HG02840 (cell line): ENCODE measurements around the gene LRP10.
A peak's percentile ranks its signal among the peaks of the same experiment; 100 is the strongest.
"Not testable (repeated sequence)": the region's sequence is repeated elsewhere in the genome, so short reads cannot be mapped to it uniquely, and the experiment has no call there.

Source experiments
- ATAC-seq: cut with Tn5 transposase; IDR thresholded peaks from one replicate; pipeline ENCODE4 v1.9.1; 2021; ENCODE audit warnings: mild to moderate bottlenecking, moderate library complexity, moderate number of reproducible peaks; ENCODE audit not compliant: unreplicated experiment, low FRiP score

LRP10 gene

GRCh38 chr14:22860377-22860776, 11.2 kb upstream of the LRP10 start:
- not testable (repeated sequence) for ATAC-seq

DNA sequence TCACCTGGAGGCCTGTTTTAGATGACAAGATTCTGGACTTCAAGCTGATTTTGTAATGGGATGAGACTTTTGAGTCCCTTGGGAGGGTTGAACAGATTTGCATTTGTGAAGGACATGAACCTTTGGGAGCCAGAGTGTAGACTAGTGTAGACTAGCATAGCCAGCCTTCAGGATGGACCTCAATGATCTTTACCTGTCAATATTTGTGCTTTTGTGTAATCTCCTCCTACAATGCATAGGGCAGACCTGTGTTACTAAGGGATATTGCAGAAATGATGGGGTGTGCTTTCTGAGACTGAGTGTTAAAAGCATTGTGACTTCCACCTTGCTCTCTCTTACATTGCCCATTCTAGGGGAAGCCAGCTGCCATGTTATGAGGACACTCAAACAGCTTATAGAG, 9.9 kb upstream of the LRP10 start:
- ATAC-seq: no peak

GRCh38 chr14:22864979-22865378, 6.6 kb upstream of the LRP10 start:
- ATAC-seq: no peak

- no peak for ATAC-seq
Observed at GRCh38 chr14:22865424-22866405, 5.8 kb upstream of the LRP10 start.

- ATAC-seq: no peak
Observed at GRCh38 chr14:22866874-22867273, 4.7 kb upstream of the LRP10 start.

GRCh38 chr14:22870811-22871223, 723 bp upstream of the LRP10 start:
- ATAC-seq: peak; percentile 27

GRCh38 chr14:22872033-22872832, 693 bp downstream of the LRP10 start:
- ATAC-seq: peak; percentile 30

GRCh38 chr14:22872833-22873520, 1.4 kb downstream of the LRP10 start:
- ATAC-seq: no peak

DNA sequence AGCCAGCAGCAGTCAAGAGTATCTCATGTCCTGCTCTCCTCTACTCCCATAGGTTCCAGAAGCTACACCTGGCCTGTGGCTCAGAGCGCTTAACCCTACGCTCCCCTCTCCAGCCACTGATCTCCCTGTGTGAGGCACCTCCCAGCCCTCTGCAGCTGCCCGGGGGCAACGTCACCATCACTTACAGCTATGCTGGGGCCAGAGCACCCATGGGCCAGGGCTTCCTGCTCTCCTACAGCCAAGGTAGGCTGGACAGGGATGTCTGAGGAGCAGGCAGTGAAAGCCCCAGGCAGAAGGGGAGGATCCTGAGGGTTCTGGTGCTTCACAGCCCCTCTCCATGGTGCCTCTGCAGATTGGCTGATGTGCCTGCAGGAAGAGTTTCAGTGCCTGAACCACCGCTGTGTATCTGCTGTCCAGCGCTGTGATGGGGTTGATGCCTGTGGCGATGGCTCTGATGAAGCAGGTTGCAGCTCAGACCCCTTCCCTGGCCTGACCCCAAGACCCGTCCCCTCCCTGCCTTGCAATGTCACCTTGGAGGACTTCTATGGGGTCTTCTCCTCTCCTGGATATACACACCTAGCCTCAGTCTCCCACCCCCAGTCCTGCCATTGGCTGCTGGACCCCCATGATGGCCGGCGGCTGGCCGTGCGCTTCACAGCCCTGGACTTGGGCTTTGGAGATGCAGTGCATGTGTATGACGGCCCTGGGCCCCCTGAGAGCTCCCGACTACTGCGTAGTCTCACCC, 3.6 kb downstream of the LRP10 start:
- no peak for ATAC-seq

GRCh38 chr14:22875748-22876319, 4.3 kb downstream of the LRP10 start:
- no peak for ATAC-seq

DNA sequence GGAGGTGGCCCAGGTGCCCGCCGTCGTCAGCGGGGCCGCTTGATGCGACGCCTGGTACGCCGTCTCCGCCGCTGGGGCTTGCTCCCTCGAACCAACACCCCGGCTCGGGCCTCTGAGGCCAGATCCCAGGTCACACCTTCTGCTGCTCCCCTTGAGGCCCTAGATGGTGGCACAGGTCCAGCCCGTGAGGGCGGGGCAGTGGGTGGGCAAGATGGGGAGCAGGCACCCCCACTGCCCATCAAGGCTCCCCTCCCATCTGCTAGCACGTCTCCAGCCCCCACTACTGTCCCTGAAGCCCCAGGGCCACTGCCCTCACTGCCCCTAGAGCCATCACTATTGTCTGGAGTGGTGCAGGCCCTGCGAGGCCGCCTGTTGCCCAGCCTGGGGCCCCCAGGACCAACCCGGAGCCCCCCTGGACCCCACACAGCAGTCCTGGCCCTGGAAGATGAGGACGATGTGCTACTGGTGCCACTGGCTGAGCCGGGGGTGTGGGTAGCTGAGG, 5.5 kb downstream of the LRP10 start:
- ATAC-seq: no peak

- ATAC-seq: no peak
Observed at GRCh38 chr14:22878271-22879246, 7.0 kb downstream of the LRP10 start.

DNA sequence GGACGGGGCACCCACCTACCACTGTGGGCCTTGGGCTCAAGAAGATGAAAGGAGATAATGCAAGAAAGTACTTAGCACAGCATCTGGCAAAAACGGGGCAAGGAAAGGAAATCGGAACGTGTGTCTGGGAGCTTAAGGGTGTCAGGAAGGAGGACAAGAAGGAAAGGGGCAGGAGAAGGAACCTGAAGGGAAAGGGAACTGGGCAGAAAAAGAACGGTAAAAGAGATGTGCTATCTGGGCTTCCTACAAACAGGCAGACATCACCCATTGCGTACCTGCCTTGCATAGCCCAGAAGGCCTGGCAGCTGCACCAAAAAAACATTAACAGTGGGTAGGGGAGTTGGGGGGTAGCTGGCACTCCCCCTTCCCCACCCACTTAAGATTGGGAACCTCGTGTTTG, 10.5 kb downstream of the LRP10 start:
- no peak for ATAC-seq

DNA sequence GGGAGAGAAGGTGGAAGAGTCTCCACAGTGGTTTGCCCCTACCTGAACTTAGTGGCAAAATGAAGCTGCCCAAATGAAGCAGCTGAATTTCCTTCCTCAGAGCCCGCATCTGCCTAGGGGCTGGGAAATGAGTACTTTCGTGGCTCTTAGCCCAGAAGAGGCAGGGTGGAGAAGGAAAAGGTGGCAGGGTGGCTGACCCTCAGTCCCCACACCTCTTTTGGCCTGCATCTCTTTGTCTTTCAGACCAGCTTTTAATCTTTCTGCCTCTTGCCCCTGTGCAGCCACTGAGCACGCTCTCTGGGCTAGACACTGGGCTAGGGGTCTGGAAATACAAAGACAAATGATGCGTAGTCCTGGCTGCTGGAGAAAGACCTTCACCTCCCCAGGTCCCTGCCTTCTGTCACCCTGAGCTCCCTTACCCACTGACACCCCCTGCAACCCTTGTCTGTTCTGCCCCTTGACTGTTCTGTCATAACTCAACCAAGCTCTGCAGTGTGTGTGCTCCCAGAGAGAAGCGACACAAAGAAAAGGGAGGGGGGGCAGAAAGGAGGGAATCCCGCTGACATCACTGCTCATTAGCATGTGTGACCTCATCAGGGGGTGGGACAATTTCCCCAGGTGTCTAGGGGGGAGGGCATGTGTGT, 11.1 kb downstream of the LRP10 start:
- ATAC-seq: no peak

DNA sequence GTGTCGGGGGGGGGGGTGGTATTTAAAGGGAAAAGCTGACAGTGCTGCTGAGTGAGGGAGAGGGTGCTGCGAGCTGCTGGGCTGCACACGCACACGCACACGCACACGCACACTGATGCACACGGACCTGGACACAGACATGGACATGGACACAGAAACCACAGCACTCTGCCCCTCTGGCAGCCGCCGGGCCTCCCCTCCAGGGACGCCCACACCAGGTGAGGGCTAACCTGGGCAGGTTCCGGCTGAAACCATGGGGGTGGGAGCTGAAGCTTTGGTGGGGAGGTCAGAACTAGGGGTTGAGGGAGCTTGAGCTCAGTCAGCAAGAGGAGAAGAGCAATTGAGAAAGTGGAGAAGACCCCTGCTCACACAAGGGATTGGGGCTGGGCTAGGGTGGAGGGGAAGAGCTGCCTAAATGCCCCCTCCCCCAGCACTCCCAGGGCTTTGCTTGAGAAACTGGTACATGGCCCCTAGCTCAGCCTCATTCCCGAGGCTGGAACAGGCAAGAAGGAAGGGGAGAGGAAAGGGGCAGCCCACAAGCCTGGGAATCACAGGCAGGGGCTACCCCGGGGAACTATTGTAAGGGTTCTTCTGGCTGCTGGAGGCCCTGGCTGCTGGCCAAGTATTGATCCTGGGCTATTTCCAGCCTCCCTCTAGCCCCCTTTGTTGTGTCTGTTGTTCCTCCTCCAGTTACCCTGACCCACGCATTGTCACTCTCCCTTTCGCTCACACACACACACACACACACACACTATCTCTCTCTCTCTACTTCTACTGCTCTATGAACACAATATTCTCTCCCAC, 11.8 kb downstream of the LRP10 start, which contains the start of gene REM2:
TSS of gene REM2 (plus strand) at position 50 of the 804 bp plus-strand sequence. CDS start at position 116, 66 bp downstream.
- no peak for ATAC-seq

GRCh38 chr14:22884076-22884737, 12.7 kb downstream of the LRP10 start:
- ATAC-seq: no peak
